ENCODE measurements around the gene ATCAY. TPM values are rescaled to one million over a fixed set of nuclear protein-coding genes. Genes with fewer than 3 reads are reported as not detected.
A peak's percentile ranks its signal among the peaks of the same experiment; 100 is the strongest.

Gene ATCAY
- total and polyA plus RNA-seq, 2 of the 13 experiments (the other 11 are each of a cell fraction or from before 2014, with no cell fraction given): not detected

- in situ Hi-C loops (cut with HindIII; ENCODE audit: extremely low pct_ligation_motif_present, low pct_unique_long_range_greater_than_20kb): no loop called here
- Histone ChIP-seq H3K9ac (ENCODE audit: insufficient read depth, low read depth, low read length) (peak overlapping the region; percentile 94), H4K20me1 (ENCODE audit: insufficient read depth, low read length) (peaks cover 20% of the 10 kb centered on the region), H3K4me2 (ENCODE audit: low read depth, low read length) (peak overlapping the region; percentile 95), H3K27me3 (ENCODE audit: control insufficient read depth in 1 of 2, insufficient read depth in 2 of 2, low read length in 2 of 2) (no peaks in the 10 kb centered on the region; a peak in 1 of 5 replicates), H3K79me2 (ENCODE audit: insufficient read depth, low read length) (peaks cover 26% of the 10 kb centered on the region), H2AFZ (ENCODE audit: low read length) (no peak overlapping the region), H3K36me3 (replicated peaks in 1 of 2; ENCODE audit: control insufficient read depth in 1 of 2, insufficient read depth in 2 of 2, low read length in 2 of 2) (peaks cover 15 to 24% of the 10 kb centered on the region in 2 experiments; a peak in 4 of 5 replicates), H3K4me1 (ENCODE audit: insufficient read depth, low read length) (peaks cover 28% of the 10 kb centered on the region), H3K9me3 (ENCODE audit: low read length) (no peaks in the 10 kb centered on the region), H3K4me3 (replicated peaks in 1 of 3; ENCODE audit: insufficient read depth in 1 of 3, low read depth in 2 of 3, low read length in 3 of 3) (peak overlapping the region; percentile 95 to 98 (median 97)), H3K27ac (ENCODE audit: extremely low read length, insufficient read depth, low read length) (peak overlapping the region; percentile 72)
- BruUV-seq (replicated peaks): no TSS peak
- no peak for FAIRE-seq
- TF ChIP-seq ZNF468 (CRISPR knock-in tag; IDR thresholded peaks at IDR 0.05): 0 out of 2 replicates have a peak, but pooled peaks have one; percentile 10
- 0 out of 2 replicates have a peak, but pooled peaks have one; percentile 14 for TF ChIP-seq CEBPG (CRISPR knock-in tag; IDR thresholded peaks at IDR 0.05)
- TF ChIP-seq RFXAP (CRISPR knock-in tag; IDR thresholded peaks at IDR 0.05; ENCODE audit: borderline replicate concordance): no peak
- TF ChIP-seq PITX1 (CRISPR knock-in tag; IDR thresholded peaks at IDR 0.05): no peak
- 0 out of 2 replicates have a peak, but pooled peaks have one; percentile 16 for TF ChIP-seq ZBTB39 (CRISPR knock-in tag; IDR thresholded peaks at IDR 0.05)
- intact Hi-C loops (cut with micrococcal nuclease; ENCODE audit: unreplicated experiment): no loop called here
- peak; percentile 8 for ATAC-seq
- no peak for DNase-seq (ENCODE audit: low spot score)
- WGBS (ENCODE audit: low lambda C conversion rate): under 1% methylated on average over 21 of the region's 22 CpGs
- CTCF ChIA-PET (ENCODE audit: low intra/inter-chr PET ratio, low total read pairs): no interaction called here
- POLR2A ChIA-PET: interaction anchor here (0.7 to 2.4 kb wide), 7 partner anchors 8 to 1020 kb away, joined by 3 to 118 read pairs (median 3); partner anchors contain the start of gene EEF2
These were observed 89.9 kb downstream of the ATCAY start for GRCh38 chr19:3970313-3970807.
